OCI-LY3 (cell line): Measurements from ENCODE around the gene TBC1D8.

Experiments used
- CTCF ChIP-seq: fragments of 200-600, 300-600 bp; sonication (generic); IDR thresholded peaks from 2 replicates; pipeline ENCODE4 v1.5.1; 2014; ENCODE audit warnings: antibody characterized with exemption, low read length, low read depth
- EZH2phosphoT487 ChIP-seq: fragments of 200-600 bp; shearing (Covaris generic); IDR thresholded peaks from 2 replicates; pipeline ENCODE4 v1.6.1; 2018; ENCODE audit warnings: antibody characterized with exemption, mixed run types, low read depth

GRCh38 chr2:100972452-100972851, 178.7 kb downstream of the TBC1D8 start:
- TF ChIP-seq CTCF, result no peak
- no peak for TF ChIP-seq EZH2phosphoT487
